ENCODE measurements around the gene ZBTB8A. TPM values are rescaled to one million over a fixed set of nuclear protein-coding genes. Genes with fewer than 3 reads are reported as not detected.

The ZBTB8A gene
- total and polyA plus RNA-seq, 3 donors from 2014 or later, result 5.6 to 10.6 (median 6.4) TPM

DNA sequence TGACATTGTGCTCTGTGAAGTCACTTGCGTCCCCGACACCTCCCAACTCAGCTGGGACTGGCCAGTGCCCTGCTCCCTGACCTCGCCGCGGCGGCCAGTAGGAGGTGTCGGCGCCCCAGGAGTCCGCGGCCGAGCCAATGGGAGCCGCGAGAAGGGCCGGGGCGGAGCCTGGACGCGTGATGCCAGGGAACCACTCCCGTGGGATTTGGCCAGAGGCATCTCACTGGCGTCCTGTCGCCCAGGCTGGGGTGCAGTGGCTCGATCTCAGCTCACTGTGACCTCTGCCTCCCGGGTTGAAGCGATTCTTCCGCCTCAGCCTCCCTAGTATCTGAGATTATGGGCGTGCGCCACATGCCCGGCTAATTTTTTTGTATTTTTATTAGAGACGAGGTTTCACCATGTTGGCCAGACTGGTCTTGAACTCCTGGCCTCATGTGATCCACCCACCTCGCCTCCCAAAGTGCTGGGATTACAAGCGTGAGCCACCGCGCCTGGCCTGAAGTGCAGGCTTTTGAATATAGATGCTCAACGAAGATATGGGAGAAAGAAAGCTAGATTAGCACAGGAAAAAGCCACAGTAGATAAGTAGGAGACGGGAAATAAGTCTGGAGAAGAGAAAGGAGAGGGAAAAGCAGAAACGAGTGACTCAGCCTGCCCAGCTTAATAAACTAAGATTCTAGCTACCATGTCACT is 73.1 kb downstream of the ZBTB8A start:
- no peak for TF ChIP-seq POLR2A (IDR thresholded peaks at IDR 0.05)
- TF ChIP-seq, protein P1, sequence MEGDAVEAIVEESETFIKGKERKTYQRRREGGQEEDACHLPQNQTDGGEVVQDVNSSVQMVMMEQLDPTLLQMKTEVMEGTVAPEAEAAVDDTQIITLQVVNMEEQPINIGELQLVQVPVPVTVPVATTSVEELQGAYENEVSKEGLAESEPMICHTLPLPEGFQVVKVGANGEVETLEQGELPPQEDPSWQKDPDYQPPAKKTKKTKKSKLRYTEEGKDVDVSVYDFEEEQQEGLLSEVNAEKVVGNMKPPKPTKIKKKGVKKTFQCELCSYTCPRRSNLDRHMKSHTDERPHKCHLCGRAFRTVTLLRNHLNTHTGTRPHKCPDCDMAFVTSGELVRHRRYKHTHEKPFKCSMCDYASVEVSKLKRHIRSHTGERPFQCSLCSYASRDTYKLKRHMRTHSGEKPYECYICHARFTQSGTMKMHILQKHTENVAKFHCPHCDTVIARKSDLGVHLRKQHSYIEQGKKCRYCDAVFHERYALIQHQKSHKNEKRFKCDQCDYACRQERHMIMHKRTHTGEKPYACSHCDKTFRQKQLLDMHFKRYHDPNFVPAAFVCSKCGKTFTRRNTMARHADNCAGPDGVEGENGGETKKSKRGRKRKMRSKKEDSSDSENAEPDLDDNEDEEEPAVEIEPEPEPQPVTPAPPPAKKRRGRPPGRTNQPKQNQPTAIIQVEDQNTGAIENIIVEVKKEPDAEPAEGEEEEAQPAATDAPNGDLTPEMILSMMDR (IDR thresholded peaks at IDR 0.05), result peak; percentile 25 to 31 (median 27)
- peak overlapping the region; percentile 36 to 60 for H3K4me3 ChIP-seq
- no peaks in the 10 kb centered on the region for H3K9me3 ChIP-seq
- H3K4me1 ChIP-seq, result no peaks in the 10 kb centered on the region
- H3K27ac ChIP-seq, result no peak overlapping the region
- intact Hi-C loops (cut with DNase I; ENCODE audit: low total_unique reads), result no loop called here
- no peaks in the 10 kb centered on the region for H3K36me3 ChIP-seq (ENCODE audit: low read depth, missing control alignments)
- peak; percentile 90 for DNase-seq
- no peaks in the 10 kb centered on the region for H3K27me3 ChIP-seq
- 5 to 11% methylated on average over 16 to 35 of the region's 35 CpGs for WGBS, 2 donors

DNA sequence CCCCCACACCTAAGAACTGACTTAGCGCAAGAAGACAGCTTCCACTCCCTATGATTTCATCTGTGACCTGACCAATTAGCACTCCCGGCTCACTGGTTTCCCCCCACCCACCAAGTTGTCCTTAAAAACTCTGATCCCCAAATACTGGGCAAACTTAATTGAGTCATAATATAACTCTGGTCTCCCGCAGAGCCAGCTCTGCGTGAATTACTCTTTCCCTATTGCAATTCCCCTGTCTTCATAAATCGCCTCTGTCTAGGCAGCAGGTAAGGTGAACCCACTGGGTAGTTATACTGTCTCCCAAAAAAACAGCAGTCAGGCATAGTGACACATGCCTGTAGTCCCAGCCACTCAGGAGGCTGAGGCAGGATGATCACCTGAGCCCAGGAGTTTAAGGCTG is 74.2 kb downstream of the ZBTB8A start:
- TF ChIP-seq POLR2A (IDR thresholded peaks at IDR 0.05), result no peak
- TF ChIP-seq, protein P1 (IDR thresholded peaks at IDR 0.05), result no peak
- H3K27ac ChIP-seq, result no peak overlapping the region
- H3K36me3 ChIP-seq (ENCODE audit: low read depth, missing control alignments), result no peaks in the 10 kb centered on the region
- DNase-seq, result no peak
- no peak overlapping the region for H3K4me3 ChIP-seq
- H3K9me3 ChIP-seq, result no peaks in the 10 kb centered on the region
- H3K27me3 ChIP-seq, result no peaks in the 10 kb centered on the region
- intact Hi-C loops (cut with DNase I; ENCODE audit: low total_unique reads), result no loop called here
- no peaks in the 10 kb centered on the region for H3K4me1 ChIP-seq
- 91% methylated on average over 5 of the region's 5 CpGs for WGBS, 2 donors

DNA sequence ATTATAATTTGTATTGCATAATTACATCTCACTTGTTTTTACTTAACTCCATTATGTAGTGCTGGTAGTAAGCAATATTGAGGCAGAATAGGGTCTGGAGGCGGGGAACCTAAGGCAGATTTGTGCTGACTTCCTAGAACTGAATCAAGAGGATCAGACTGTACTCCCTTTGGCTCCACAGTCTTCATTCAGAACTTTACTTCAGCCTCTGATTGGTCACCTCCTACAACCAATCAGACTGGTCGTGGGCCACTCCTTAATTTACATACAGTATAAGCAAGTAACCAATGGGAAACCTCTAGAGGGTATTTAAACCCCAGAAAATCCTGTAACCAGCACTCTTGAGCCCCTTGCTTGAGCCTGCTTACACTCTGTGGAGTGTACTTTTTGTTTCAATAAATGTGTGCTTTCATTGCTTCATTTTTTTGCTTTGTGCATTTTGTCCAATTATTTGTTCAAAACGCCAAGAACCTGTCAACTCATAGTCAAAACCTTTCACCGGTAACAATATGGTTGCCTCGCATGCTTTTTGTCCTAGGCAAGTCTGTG is 79.5 kb downstream of the ZBTB8A start:
- 84 to 98% methylated on average over 5 of the region's 5 CpGs for WGBS, 2 donors
- DNase-seq, result peak; percentile 34
- TF ChIP-seq, protein P1 (IDR thresholded peaks at IDR 0.05), result no peak
- TF ChIP-seq POLR2A (IDR thresholded peaks at IDR 0.05), result no peak

DNA sequence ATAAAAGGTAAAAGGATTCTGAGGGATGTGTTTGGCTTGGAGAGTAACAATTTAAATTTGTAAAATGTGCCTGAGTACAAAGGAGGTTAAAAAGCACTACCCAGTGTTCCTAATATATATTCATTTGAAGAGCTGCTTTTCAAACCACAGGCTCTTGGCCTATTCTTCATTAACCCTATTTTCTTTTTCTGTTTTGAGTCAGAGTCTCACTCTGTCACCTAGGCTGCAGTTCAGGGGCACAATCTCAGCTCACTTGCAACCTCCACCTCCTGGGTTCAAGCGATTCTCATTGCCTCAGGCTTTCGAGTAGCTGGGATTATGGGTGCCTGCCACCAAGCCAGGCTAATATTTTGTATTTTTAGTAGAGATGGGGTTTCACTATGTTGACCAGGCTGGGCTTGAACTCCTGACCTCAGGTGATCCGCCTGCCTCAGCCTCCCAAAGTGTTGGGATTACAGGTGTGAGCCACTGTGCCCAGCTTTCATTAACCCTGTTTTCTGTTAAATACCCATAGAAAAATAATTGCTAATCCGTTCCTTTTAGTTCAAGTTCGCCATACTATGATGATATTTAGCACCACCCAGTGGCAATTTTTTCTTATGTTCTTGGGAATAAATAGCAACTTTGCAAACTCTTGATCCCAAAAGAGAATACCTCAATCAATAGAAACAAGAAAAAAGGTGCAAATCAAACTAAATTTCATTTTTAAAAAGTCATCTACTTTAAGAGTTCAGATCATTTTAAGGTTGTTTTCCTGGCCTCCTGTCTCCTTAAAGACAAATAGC is 80.7 kb downstream of the ZBTB8A start:
- Histone ChIP-seq H3K36me3 (ENCODE audit: low read depth, missing control alignments) (no peaks in the 10 kb centered on the region), H3K27me3 (no peaks in the 10 kb centered on the region), H3K4me1 (no peaks in the 10 kb centered on the region), H3K27ac (no peak overlapping the region), H3K9me3 (no peaks in the 10 kb centered on the region), H3K4me3 (no peak overlapping the region)
- DNase-seq, result no peak
- intact Hi-C loops (cut with DNase I; ENCODE audit: low total_unique reads), result no loop called here
- 71 to 75% methylated on average over 5 of the region's 5 CpGs for WGBS, 2 donors
- TF ChIP-seq, protein P1 (IDR thresholded peaks at IDR 0.05), result no peak
- TF ChIP-seq POLR2A (IDR thresholded peaks at IDR 0.05), result no peak

More for the DNA sequence above, 79.5 kb downstream of the ZBTB8A start:
- Histone ChIP-seq H3K4me1 (no peaks in the 10 kb centered on the region), H3K36me3 (ENCODE audit: low read depth, missing control alignments) (no peaks in the 10 kb centered on the region), H3K27ac (no peak overlapping the region), H3K4me3 (no peak overlapping the region), H3K9me3 (no peaks in the 10 kb centered on the region), H3K27me3 (no peaks in the 10 kb centered on the region)
- intact Hi-C loops (cut with DNase I; ENCODE audit: low total_unique reads), result no loop called here
